ENCODE results near the gene DECR2. TPM values are rescaled to one million over a fixed set of nuclear protein-coding genes. Genes with fewer than 3 reads are reported as not detected.
"Not testable (repeated sequence)": the region's sequence is repeated elsewhere in the genome, so short reads cannot be mapped to it uniquely, and the experiment has no call there.

The DECR2 gene
- total and polyA plus RNA-seq, 10 of the 15 experiments (the other 5 are each of a cell fraction or from before 2014, with no cell fraction given), result 0.53 to 20.3 (median 6.0) TPM

DNA sequence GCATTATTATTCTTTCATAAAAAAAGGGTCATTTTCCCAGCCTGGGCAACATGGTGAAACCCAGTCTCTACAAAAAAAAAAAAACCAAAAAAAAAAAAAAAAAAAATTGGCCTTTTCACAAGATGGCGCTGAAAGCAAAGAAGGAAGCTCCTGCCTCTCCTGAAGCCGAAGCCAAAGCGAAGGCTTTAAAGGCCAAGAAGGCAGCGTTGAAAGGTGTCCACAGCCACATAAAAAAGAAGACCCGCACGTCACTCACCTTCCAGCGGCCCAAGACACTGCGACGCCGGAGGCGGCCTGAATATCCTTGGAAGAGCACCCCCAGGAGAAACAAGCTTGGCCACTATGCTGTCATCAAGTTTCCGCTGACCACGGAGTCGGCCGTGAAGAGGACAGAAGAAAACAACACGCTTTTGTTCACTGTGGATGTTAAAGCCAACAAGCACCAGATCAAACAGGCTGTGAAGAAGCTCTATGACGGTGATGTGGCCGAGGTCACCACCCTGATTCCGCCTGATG is 15.0 kb upstream of the DECR2 start:
- in situ Hi-C loops (cut with MboI) (no loop called here), intact Hi-C loops (cut with micrococcal nuclease; ENCODE audit: unreplicated experiment) (no loop called here)
- H3K9me3 ChIP-seq (replicated peaks; ENCODE audit: control insufficient read depth, insufficient read depth, low read length), result no peaks in the 10 kb centered on the region
- RAD21 ChIA-PET (ENCODE audit: unreplicated experiment), result interaction anchor here (0.8 to 1.0 kb wide), 2 partner anchors 16 to 39 kb away, joined by 3 read pairs; partner anchors contain the start of genes MRPL28 and RAB11FIP3
- no peak for DNase-seq (ENCODE audit: low read depth, low spot score)
- ATAC-seq, result no peak
- no peaks in the 10 kb centered on the region for H4K20me1 ChIP-seq (ENCODE audit: control insufficient read depth, insufficient read depth)
- SMC1A ChIA-PET (ENCODE audit: uncharacterized antibody, unreplicated experiment), result no interaction called here
- no TSS peak for BruUV-seq (replicated peaks)
- H3K27ac ChIP-seq (ENCODE audit: control insufficient read depth, insufficient read depth), result no peak overlapping the region
- no peaks in the 10 kb centered on the region for H3K36me3 ChIP-seq (ENCODE audit: control insufficient read depth in 2 of 2, insufficient read depth in 2 of 2, low read length in 1 of 2)
- no peak for FAIRE-seq
- TF ChIP-seq ZNF384 (IDR thresholded peaks at IDR 0.05; ENCODE audit: borderline replicate concordance, low read depth, low read length) (peak; percentile 79; the same call in 1 of the 2 replicates), FOS (IDR thresholded peaks at IDR 0.05; ENCODE audit: borderline replicate concordance, extremely low read depth, insufficient read length) (no peak), CTCF (IDR thresholded peaks at IDR 0.05 in 2 of 3, conservative IDR thresholded peaks at IDR 0.05 in 1 of 3; ENCODE audit: control insufficient read depth in 2 of 3, extremely low read depth in 1 of 3, insufficient read depth in 1 of 3, low read depth in 3 of 3, low read length in 3 of 3) (0 out of 6 replicates have a peak, but pooled peaks of 1 of the 3 experiments have one; percentile 1), YY1 (IDR thresholded peaks at IDR 0.05; ENCODE audit: low read depth, low read length) (0 out of 2 replicates have a peak, but pooled peaks have one; percentile 16)
- H3K27me3 ChIP-seq (replicated peaks in 1 of 2; ENCODE audit: control insufficient read depth in 2 of 2, insufficient read depth in 2 of 2, low read length in 1 of 2), result no peaks in the 10 kb centered on the region
- H3K79me2 ChIP-seq (ENCODE audit: control insufficient read depth, insufficient read depth, low read length), result peaks cover 4% of the 10 kb centered on the region; the same call in 1 of the 2 replicates
- H2AFZ ChIP-seq (ENCODE audit: control insufficient read depth, low read depth, low read length), result no peak overlapping the region
- WGBS (ENCODE audit: insufficient coverage, insufficient replicate concordance, low lambda C conversion rate, missing lambda C conversion rate), result 97% methylated on average over 19 of the region's 19 CpGs
- H3K4me1 ChIP-seq (ENCODE audit: control insufficient read depth, insufficient read depth, low read length), result peaks cover 14% of the 10 kb centered on the region
- H3K9ac ChIP-seq (ENCODE audit: control insufficient read depth, insufficient read depth, low read length), result no peak overlapping the region
- no peak overlapping the region for H3K4me3 ChIP-seq
- no peak overlapping the region for H3K4me2 ChIP-seq (ENCODE audit: control insufficient read depth, insufficient read depth)
- POLR2A ChIA-PET, result interaction anchor here (0.7 kb wide), 2 partner anchors 34 kb away, joined by 3 read pairs; no protein-coding TSS in a partner anchor
- CTCF ChIA-PET, result interaction anchor here (0.6 to 1.3 kb wide), 3 partner anchors 12 to 317 kb away, joined by 3 to 4 read pairs (median 4); no protein-coding TSS in a partner anchor

DNA sequence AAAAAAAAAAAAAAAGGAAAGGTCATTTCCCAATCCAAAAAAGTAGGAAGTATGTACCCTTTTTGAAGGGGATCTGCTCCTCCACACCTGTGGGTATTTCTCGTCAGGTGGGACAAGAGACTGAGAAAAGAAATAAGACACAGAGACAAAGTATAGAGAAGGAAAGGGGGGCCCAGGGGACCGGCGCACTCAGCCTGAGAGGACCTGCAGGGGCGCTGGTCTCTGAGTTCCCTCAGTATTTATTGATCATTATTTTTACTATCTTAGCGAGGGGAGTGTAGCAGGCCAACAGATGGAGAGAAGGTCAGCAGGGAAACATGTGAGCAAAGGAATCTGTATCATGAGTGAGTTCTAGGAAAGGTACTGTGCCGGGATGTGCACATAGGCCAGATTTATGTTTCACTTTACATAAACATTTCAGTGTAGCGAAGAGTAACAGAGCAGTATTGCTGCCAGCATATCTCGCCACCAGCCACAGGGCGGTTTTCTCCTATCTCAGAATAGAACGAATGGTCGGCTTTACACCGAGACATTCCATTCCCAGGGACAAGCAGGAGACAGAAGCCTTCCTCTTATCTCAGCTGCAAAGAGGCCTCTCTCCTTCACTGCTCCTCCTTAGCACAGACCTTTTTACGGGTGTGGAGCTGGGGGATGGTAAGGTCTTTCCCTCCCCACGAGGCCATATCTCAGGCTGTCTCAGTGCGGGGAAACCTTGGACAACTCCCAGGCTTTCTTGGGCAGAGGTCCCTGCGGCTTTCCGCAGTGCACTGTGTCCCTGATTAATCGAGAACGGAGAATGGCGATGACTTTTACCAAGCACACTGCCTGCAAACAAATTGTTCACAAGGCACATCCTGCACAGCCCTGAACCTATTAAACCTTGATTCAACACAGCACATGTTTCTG is 13.7 kb upstream of the DECR2 start:
- FAIRE-seq; H3K9ac ChIP-seq (ENCODE audit: control insufficient read depth, insufficient read depth, low read length); H3K4me2 ChIP-seq (ENCODE audit: control insufficient read depth, insufficient read depth); H3K9me3 ChIP-seq (replicated peaks; ENCODE audit: control insufficient read depth, insufficient read depth, low read length); RAD21 ChIA-PET (ENCODE audit: unreplicated experiment); ATAC-seq; H3K4me3 ChIP-seq; H3K27me3 ChIP-seq (replicated peaks in 1 of 2; ENCODE audit: control insufficient read depth in 2 of 2, insufficient read depth in 2 of 2, low read length in 1 of 2); H3K27ac ChIP-seq (ENCODE audit: control insufficient read depth, insufficient read depth); H4K20me1 ChIP-seq (ENCODE audit: control insufficient read depth, insufficient read depth); SMC1A ChIA-PET (ENCODE audit: uncharacterized antibody, unreplicated experiment); intact Hi-C loops (cut with micrococcal nuclease; ENCODE audit: unreplicated experiment); DNase-seq (ENCODE audit: low read depth, low spot score); BruUV-seq (replicated peaks); in situ Hi-C loops (cut with MboI); H3K79me2 ChIP-seq (ENCODE audit: control insufficient read depth, insufficient read depth, low read length); H3K36me3 ChIP-seq (ENCODE audit: control insufficient read depth in 2 of 2, insufficient read depth in 2 of 2, low read length in 1 of 2); POLR2A ChIA-PET; H2AFZ ChIP-seq (ENCODE audit: control insufficient read depth, low read depth, low read length): not testable (repeated sequence)
- CTCF ChIA-PET, result interaction anchor here (1.2 kb wide), 1 partner anchor 10 kb away, joined by 4 read pairs; no protein-coding TSS in a partner anchor
- WGBS (ENCODE audit: insufficient coverage, insufficient replicate concordance, low lambda C conversion rate, missing lambda C conversion rate), result 58% methylated on average over 20 of the region's 20 CpGs
- peaks cover 15% of the 10 kb centered on the region for H3K4me1 ChIP-seq (ENCODE audit: control insufficient read depth, insufficient read depth, low read length)

Measured in GM12878 (cell line).